ENCODE results near the gene ANKS1B. TPM values are rescaled to one million over a fixed set of nuclear protein-coding genes. Genes with fewer than 3 reads are reported as not detected.
"Not testable (repeated sequence)": the region's sequence is repeated elsewhere in the genome, so short reads cannot be mapped to it uniquely, and the experiment has no call there.

Gene ANKS1B
- total RNA-seq, 1 donor from 2014 or later: 8.2 TPM

DNA sequence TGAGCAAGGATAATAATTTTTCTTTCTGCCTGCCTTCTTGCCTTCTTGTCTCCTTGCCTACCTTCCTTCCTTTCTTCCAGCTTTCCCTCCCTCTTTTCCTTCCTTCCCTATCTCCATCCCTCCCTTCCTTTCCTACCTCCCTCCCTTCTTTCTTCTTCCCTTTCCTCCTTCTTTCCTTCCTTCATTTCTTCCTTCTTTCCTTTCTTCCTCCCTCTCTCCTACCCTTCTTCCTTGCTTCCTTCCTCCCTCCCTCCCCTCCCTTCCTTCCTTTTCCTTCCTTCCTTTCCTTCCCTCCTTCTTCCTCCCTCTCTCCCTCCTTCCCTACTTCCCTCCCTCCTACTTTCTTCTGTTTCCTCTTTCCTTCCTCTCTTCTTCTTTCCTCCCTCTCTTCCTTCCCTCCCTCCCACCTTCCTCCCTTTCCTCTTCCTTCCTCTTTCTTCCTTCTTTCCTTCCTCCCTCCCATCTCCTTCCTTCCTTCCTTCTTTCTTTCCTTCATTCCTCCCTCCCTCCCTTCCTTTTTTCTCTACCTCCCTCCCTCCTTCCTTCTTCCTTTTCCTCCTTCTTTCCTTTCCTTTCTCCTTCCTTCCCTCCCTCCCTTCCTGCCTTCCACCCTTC, 1009.9 kb downstream of the ANKS1B start:
- Histone ChIP-seq H3K4me3 (no peak overlapping the region), H3K9me3 (no peaks in the 10 kb centered on the region), H3K27me3 (no peaks in the 10 kb centered on the region), H3K27ac (no peak overlapping the region), H3K36me3 (no peaks in the 10 kb centered on the region), H3K4me1 (no peaks in the 10 kb centered on the region)
- intact Hi-C loops (cut with DNase I): no loop called here
- no peak for DNase-seq (ENCODE audit: low spot score in 2 of 2)
- TF ChIP-seq, protein P1, sequence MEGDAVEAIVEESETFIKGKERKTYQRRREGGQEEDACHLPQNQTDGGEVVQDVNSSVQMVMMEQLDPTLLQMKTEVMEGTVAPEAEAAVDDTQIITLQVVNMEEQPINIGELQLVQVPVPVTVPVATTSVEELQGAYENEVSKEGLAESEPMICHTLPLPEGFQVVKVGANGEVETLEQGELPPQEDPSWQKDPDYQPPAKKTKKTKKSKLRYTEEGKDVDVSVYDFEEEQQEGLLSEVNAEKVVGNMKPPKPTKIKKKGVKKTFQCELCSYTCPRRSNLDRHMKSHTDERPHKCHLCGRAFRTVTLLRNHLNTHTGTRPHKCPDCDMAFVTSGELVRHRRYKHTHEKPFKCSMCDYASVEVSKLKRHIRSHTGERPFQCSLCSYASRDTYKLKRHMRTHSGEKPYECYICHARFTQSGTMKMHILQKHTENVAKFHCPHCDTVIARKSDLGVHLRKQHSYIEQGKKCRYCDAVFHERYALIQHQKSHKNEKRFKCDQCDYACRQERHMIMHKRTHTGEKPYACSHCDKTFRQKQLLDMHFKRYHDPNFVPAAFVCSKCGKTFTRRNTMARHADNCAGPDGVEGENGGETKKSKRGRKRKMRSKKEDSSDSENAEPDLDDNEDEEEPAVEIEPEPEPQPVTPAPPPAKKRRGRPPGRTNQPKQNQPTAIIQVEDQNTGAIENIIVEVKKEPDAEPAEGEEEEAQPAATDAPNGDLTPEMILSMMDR (IDR thresholded peaks at IDR 0.05): no peak

DNA sequence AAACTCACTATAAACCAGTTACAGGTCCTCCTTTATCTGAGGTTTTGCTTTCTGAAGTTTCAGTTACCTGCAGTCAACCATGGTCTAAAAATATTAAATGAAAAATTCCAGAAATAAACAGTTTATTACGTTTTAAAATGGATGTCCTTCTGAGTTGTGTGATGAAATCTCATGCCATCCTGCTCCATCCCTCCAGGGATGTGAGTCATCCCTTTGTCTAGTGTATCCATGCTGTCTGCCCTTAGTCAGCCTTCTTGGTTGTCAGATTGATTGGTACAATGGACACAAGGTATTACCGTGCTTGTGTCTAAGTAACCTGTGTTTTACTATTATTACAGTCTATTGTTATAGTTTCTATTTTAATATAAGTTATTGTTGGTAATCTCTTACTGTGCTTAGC, 1011.3 kb downstream of the ANKS1B start:
- Histone ChIP-seq H3K27me3 (no peaks in the 10 kb centered on the region), H3K36me3 (no peaks in the 10 kb centered on the region), H3K9me3 (no peaks in the 10 kb centered on the region), H3K4me1 (no peaks in the 10 kb centered on the region), H3K4me3 (no peak overlapping the region), H3K27ac (no peak overlapping the region)
- intact Hi-C loops (cut with DNase I): no loop called here
- TF ChIP-seq, protein P1 (IDR thresholded peaks at IDR 0.05): no peak
- no peak for DNase-seq (ENCODE audit: low spot score in 2 of 2)

DNA sequence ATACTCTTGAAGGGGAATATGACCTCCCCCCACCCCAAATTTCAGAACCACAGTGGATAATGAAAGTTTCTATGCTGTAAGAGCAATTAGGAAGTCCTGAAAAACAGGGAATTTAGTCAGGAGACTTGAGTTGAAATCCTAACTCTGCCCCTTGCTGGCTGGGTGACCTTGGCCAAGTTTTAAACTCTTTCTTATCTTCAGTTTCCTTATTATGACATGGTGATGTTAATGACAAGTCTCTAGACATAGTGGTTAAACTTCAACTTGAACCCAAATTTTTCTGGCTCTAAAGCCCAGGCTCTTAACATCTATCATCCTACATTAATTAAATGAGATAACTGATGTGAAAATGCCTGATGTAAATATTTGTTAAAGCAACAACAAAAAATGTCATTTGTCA, 1013.8 kb downstream of the ANKS1B start:
- TF ChIP-seq, protein P1 (IDR thresholded peaks at IDR 0.05): no peak
- Histone ChIP-seq H3K27ac (no peak overlapping the region), H3K36me3 (no peaks in the 10 kb centered on the region), H3K27me3 (no peaks in the 10 kb centered on the region), H3K4me1 (no peaks in the 10 kb centered on the region), H3K4me3 (no peak overlapping the region), H3K9me3 (no peaks in the 10 kb centered on the region)
- no peak for DNase-seq (ENCODE audit: low spot score in 2 of 2)
- intact Hi-C loops (cut with DNase I): no loop called here

DNA sequence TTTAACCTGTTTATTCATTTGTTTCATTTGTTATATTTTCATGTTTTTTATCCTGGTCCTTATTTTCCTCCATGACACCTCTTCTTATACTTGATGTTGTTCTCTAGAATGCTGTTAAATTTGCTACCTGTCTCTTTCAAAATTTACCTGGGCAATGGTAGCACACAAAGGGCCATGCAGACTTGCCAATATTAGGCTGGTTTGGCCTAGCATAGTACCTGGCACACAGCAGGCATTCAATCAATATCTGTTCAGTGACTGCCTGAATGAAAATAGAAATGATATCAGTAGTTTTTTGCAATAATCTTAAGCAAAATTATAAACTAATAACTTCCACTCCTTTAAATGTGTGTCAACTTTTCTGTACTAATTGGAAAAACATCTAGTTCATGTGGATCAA, 1014.5 kb downstream of the ANKS1B start:
- TF ChIP-seq, protein P1 (IDR thresholded peaks at IDR 0.05): no peak
- intact Hi-C loops (cut with DNase I): no loop called here
- Histone ChIP-seq H3K27me3 (no peaks in the 10 kb centered on the region), H3K9me3 (no peaks in the 10 kb centered on the region), H3K36me3 (no peaks in the 10 kb centered on the region), H3K27ac (no peak overlapping the region), H3K4me1 (no peaks in the 10 kb centered on the region), H3K4me3 (no peak overlapping the region)
- no peak for DNase-seq (ENCODE audit: low spot score in 2 of 2)

DNA sequence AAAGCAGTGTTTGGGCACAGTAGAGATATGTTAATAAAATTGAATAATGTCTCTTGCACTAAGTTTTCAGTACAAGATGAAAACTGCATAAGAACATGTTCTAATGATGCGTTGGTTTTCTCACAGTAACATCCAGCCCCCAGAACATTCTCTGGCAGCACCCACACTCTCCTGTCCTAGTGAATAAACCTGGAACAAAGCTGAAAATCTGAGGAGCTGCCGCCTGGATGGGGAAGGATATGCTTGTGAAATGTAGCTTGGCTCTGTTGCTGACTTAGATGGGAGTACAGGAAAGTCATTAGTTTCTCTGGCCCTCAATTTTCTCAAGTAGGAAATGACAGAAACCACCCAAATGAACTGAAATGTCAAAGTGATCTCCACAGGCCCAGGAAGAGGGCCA, 1015.8 kb downstream of the ANKS1B start:
- no peak overlapping the region for H3K27ac ChIP-seq
- TF ChIP-seq, protein P1 (IDR thresholded peaks at IDR 0.05): no peak
- no peaks in the 10 kb centered on the region for H3K4me1 ChIP-seq
- no peak overlapping the region for H3K4me3 ChIP-seq
- no peaks in the 10 kb centered on the region for H3K9me3 ChIP-seq
- DNase-seq (ENCODE audit: low spot score in 2 of 2): no peak
- H3K36me3 ChIP-seq: no peaks in the 10 kb centered on the region
- intact Hi-C loops (cut with DNase I): no loop called here
- no peaks in the 10 kb centered on the region for H3K27me3 ChIP-seq

DNA sequence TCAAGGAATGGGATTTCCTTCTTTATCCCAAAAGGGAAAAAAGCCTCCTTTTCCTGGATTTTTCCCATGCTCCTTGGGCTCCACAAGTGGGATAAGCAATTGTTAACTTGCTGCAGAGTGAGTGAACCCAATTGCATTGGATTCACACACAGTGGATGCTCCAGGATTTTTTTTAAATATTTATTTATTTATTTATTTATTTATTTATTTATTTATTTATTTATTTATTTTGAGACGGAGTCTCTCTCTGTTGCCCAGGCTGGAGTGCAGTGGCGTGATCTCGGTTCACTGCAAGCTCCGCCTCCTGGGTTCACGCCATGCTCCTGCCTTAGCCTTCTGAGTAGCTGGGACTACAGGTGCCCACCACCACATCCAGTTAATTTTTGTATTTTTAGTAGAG, 1027.6 kb downstream of the ANKS1B start:
- H3K9me3 ChIP-seq; H3K27me3 ChIP-seq; H3K4me1 ChIP-seq; intact Hi-C loops (cut with DNase I); DNase-seq (ENCODE audit: low spot score in 2 of 2); H3K4me3 ChIP-seq; H3K27ac ChIP-seq; H3K36me3 ChIP-seq: not testable (repeated sequence)
